Lung (tissue), 12 donors: Measurements from ENCODE around the gene TBX4. TPM values are rescaled to one million over a fixed set of nuclear protein-coding genes. Genes with fewer than 3 reads are reported as not detected.

Source experiments
- ATAC-seq: fragments of 200-7000 bp; cut with Tn5 transposase; one replicate; pipeline ENCODE4 v1.9.1; 2020; ENCODE audit warnings: moderate number of reproducible peaks; ENCODE audit not compliant: insufficient read depth, low FRiP score
- DNase-seq, 3 donors: peaks; one replicate each; pipeline ENCODE4 v3.0.0-alpha.2; 2013 to 2017
- H3K27ac ChIP-seq, 2 donors: one replicate each; pipeline ENCODE4 v1.5.1; 2013; ENCODE audit warnings: mild to moderate bottlenecking in 2 of 2, moderate library complexity in 2 of 2, control low read depth in 1 of 2, inconsistent platforms in 1 of 2, low read depth in 1 of 2, low read length in 1 of 2
- H3K27me3 ChIP-seq, 3 donors: one replicate each; pipeline ENCODE4 v1.5.1; 2013; ENCODE audit warnings: low read length in 2 of 3; ENCODE audit not compliant: control insufficient read depth in 3 of 3, insufficient read depth in 3 of 3
- H3K36me3 ChIP-seq, 4 donors: one replicate each; pipeline ENCODE4 v1.5.1; 2013; ENCODE audit warnings: low read length in 4 of 4, mild to moderate bottlenecking in 1 of 4, moderate library complexity in 1 of 4; ENCODE audit not compliant: control insufficient read depth in 4 of 4, insufficient read depth in 4 of 4
- H3K4me1 ChIP-seq, 5 donors: one replicate each; pipeline ENCODE4 v1.5.1; 2013; ENCODE audit warnings: low read length in 5 of 5, mild to moderate bottlenecking in 2 of 5, moderate library complexity in 1 of 5; ENCODE audit not compliant: control insufficient read depth in 5 of 5, insufficient read depth in 5 of 5
- H3K4me3 ChIP-seq: one replicate; pipeline ENCODE4 v1.5.1; 2013; ENCODE audit warnings: mild to moderate bottlenecking, control low read depth, moderate library complexity
- H3K9ac ChIP-seq, 2 donors: one replicate each; pipeline ENCODE4 v1.5.1; 2013; ENCODE audit warnings: low read length in 2 of 2, control low read depth in 1 of 2; ENCODE audit not compliant: insufficient read depth in 1 of 2
- H3K9me3 ChIP-seq, 4 donors: one replicate each; pipeline ENCODE4 v1.5.1; 2013; ENCODE audit warnings: low read length in 3 of 4, mild to moderate bottlenecking in 1 of 4, moderate library complexity in 1 of 4; ENCODE audit not compliant: control insufficient read depth in 4 of 4, insufficient read depth in 3 of 4
- WGBS, 2 donors: extraction: QIAGEN DNeasy Blood & Tissue Kit; methylation state at CpG; one replicate each; pipeline ENCODE4 v1.1.7; 2013; 5-methylcytosine and 5-hydroxymethylcytosine counted together
- polyA plus RNA-seq, 2 donors: library from polyadenylated mRNA; stranded (reverse); fragments of 200-250 nt; gene quantifications; one replicate each; pipeline ENCODE4 v1.2.1, GENCODE V29; 2013
- total RNA-seq, 2 donors: library from RNA; depleted of rRNA in 1 of 2; stranded (reverse); fragments of >200 nt in 1 of 2; gene quantifications; one replicate each; pipeline ENCODE4 v1.2.1, GENCODE V29; 2014 to 2021
- TF ChIP-seq, protein P1 (sequence below): IDR thresholded peaks from 2 replicates; pipeline ENCODE4 v1.5.1; 2012; ENCODE audit warnings: mild to moderate bottlenecking; ENCODE audit errors: control extremely low read depth, extremely low read depth
- donor health status: control.
- donor health status: control.
- donor health status: Bipolar disorder and iron deficiency.
- donor health status: healthy.
- donor health status: DM: yes; HTN: yes; CAD: no.

The TBX4 gene
- total and polyA plus RNA-seq, 4 donors = 6.1 to 53.7 (median 22.0) TPM

DNA sequence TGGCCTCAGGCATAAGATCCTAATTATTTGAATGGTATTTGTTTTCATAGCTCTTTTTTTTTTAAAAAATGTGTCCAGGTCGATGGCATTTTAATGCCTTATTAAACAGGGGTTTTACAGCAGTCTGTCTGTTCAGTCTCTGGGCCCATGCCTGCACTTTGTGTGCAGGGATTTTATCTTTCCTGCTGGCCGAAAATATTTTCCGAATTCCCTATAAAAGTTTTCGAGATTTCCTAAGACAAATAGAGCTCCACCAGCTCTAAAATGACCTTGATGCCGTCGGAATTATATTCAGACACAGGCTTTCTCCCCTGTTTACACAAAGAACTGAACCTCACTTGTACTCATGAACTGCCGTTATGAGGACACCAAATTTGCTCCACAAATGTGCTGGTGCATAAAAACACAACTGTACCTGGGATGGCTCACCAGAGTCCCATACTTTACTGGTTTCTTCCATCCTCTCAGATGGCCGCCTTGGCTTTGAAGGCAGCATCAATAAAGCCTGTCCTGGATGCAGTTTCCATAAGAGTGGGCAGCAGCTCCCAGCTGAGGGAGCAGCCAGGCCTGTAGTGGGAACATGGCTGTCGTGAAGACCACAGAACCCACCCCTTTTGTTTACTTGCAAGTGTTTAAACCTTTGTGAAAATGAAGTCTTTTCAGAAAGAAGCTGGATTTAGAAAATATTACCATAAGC is 44.9 kb downstream of the TBX4 start:
- Histone ChIP-seq H3K4me1 (peaks cover 0 to under 1% (median 0%) of the 10 kb centered on the region in 5 donors), H3K4me3 (no peak overlapping the region), H3K9me3 (peaks cover 0 to 2% (median 0%) of the 10 kb centered on the region in 4 donors), H3K27ac (no peak overlapping the region), H3K27me3 (no peaks in the 10 kb centered on the region), H3K36me3 (no peaks in the 10 kb centered on the region), H3K9ac (no peak overlapping the region)
- TF ChIP-seq, protein P1, sequence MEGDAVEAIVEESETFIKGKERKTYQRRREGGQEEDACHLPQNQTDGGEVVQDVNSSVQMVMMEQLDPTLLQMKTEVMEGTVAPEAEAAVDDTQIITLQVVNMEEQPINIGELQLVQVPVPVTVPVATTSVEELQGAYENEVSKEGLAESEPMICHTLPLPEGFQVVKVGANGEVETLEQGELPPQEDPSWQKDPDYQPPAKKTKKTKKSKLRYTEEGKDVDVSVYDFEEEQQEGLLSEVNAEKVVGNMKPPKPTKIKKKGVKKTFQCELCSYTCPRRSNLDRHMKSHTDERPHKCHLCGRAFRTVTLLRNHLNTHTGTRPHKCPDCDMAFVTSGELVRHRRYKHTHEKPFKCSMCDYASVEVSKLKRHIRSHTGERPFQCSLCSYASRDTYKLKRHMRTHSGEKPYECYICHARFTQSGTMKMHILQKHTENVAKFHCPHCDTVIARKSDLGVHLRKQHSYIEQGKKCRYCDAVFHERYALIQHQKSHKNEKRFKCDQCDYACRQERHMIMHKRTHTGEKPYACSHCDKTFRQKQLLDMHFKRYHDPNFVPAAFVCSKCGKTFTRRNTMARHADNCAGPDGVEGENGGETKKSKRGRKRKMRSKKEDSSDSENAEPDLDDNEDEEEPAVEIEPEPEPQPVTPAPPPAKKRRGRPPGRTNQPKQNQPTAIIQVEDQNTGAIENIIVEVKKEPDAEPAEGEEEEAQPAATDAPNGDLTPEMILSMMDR = no peak
- 87 to 93% methylated on average over 9 of the region's 9 CpGs for WGBS, 2 donors
- ATAC-seq = no peak
- DNase-seq = no peak

DNA sequence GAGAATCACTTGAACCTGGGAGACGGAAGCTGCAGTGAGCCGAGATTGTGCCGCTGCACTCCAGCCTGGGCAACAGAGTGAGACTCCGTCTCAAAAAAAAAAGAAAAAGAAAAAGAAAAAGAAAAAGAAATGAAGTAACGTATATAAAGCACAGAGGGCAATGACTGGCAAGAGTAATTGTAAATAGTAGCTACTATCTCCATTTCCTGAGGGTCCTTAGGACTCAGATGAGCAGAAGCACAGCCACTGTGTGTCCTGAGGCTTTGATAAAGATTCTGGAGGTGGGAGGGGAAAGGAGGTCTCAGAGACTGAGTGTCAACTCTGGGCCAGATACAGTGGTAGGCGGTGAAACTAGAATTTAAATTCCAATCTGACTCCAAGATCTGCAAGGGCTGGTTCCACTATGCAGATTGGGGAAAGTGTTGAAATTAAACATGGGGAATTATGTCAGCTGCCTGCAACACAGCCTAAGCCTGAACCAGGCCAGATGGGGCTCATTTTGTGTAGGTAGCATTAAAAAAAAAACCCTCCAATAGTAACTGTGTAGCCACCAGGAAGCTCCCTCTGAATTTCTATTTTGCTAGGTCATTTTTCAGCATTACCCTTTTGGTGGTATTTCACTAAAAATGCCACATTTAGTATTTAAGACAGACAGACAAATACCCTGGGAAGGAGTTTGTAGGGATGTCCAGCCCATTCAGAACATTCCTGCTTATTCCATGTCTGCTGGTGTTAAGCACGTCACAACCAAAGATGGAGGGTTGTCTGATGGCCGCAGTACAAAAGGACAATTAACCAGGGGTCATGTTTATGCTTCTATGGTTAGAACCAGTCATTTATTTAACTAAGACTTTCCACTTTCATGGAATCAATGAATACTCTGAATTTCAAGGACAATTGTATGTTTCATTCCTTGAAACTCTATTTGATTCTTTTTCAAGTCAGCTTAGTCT is 46.1 kb downstream of the TBX4 start:
- TF ChIP-seq, protein P1 = no peak
- no peak overlapping the region for H3K27ac ChIP-seq
- H3K36me3 ChIP-seq = no peaks in the 10 kb centered on the region
- DNase-seq = no peak
- no peaks in the 10 kb centered on the region for H3K9me3 ChIP-seq
- ATAC-seq = no peak
- H3K27me3 ChIP-seq = no peaks in the 10 kb centered on the region
- no peak overlapping the region for H3K9ac ChIP-seq
- H3K4me3 ChIP-seq = no peak overlapping the region
- no peaks in the 10 kb centered on the region for H3K4me1 ChIP-seq
- 94 to 96% methylated on average over 8 of the region's 8 CpGs for WGBS, 2 donors

DNA sequence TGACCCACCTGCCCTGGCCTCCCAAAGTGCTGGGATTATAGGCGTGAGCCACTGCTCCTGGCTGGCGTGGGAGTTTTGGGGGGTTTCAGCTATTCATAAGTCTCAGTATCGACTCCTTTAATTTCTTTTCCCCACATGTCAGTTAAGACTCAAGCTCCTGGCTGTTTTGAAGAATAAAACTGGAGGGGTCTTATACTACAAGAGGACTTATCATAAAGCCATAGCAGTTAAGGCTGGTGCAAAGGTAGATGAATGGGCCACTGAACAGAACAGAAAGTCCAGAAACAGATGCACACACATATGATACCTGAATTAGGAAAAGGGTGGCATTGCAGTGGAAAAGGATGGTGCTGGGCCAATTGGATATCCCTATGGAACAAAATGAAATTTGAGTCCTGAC is 47.4 kb downstream of the TBX4 start:
- Histone ChIP-seq H3K36me3 (no peaks in the 10 kb centered on the region), H3K9ac (no peak overlapping the region), H3K9me3 (no peaks in the 10 kb centered on the region), H3K4me3 (no peak overlapping the region), H3K27ac (no peak overlapping the region), H3K27me3 (no peaks in the 10 kb centered on the region), H3K4me1 (no peaks in the 10 kb centered on the region)
- ATAC-seq (no peak), DNase-seq (no peak)
- TF ChIP-seq, protein P1 = no peak
- 94 to 97% methylated on average over 3 of the region's 3 CpGs for WGBS, 2 donors
